GM21723 (cell line): ENCODE data around the gene ATP9A.

Experiments
- ATAC-seq: cut with Tn5 transposase; IDR thresholded peaks from one replicate; pipeline ENCODE4 v1.9.1; 2021; ENCODE audit warnings: mild to moderate bottlenecking, moderate library complexity; ENCODE audit not compliant: unreplicated experiment

ATP9A gene

GRCh38 chr20:51631953-51632352 lies 136.2 kb downstream of the ATP9A start:
- ATAC-seq: no peak

- ATAC-seq: no peak
These were observed 136.9 kb downstream of the ATP9A start for GRCh38 chr20:51631011-51631950.

- ATAC-seq: no peak
These were observed 138.7 kb downstream of the ATP9A start for GRCh38 chr20:51629399-51630058.

- ATAC-seq: no peak
These were observed 139.4 kb downstream of the ATP9A start for GRCh38 chr20:51628533-51629398.

- ATAC-seq: no peak
These were observed 140.6 kb downstream of the ATP9A start for GRCh38 chr20:51627586-51627985.

GRCh38 chr20:51625105-51625504 lies 143.1 kb downstream of the ATP9A start:
- ATAC-seq: no peak

- ATAC-seq: no peak
These were observed 143.9 kb downstream of the ATP9A start for GRCh38 chr20:51624157-51624731.

- ATAC-seq: no peak
These were observed 144.9 kb downstream of the ATP9A start for GRCh38 chr20:51623255-51623654.

- ATAC-seq: no peak
These were observed 146.0 kb downstream of the ATP9A start for GRCh38 chr20:51622004-51622874.

- no peak for ATAC-seq
These were observed 147.8 kb downstream of the ATP9A start for GRCh38 chr20:51620432-51620831.

GRCh38 chr20:51616060-51616459 lies 152.1 kb downstream of the ATP9A start:
- no peak for ATAC-seq

- ATAC-seq: no peak
These were observed 153.5 kb downstream of the ATP9A start for GRCh38 chr20:51614687-51615086.

- no peak for ATAC-seq
These were observed 154.6 kb downstream of the ATP9A start for GRCh38 chr20:51613580-51613979.

- ATAC-seq: no peak
These were observed 155.3 kb downstream of the ATP9A start for GRCh38 chr20:51612896-51613295.

- no peak for ATAC-seq
These were observed 156.6 kb downstream of the ATP9A start for GRCh38 chr20:51611625-51611890.

- no peak for ATAC-seq
These were observed 157.2 kb downstream of the ATP9A start for GRCh38 chr20:51610761-51611624.

GRCh38 chr20:51610111-51610510 lies 158.1 kb downstream of the ATP9A start:
- no peak for ATAC-seq

GRCh38 chr20:51609251-51609650 lies 158.9 kb downstream of the ATP9A start:
- no peak for ATAC-seq

- no peak for ATAC-seq
These were observed 160.1 kb downstream of the ATP9A start for GRCh38 chr20:51608061-51608460.
